ENCODE results near the gene IFT80.

GRCh38 chr3:160403028-160403545, 4.1 kb upstream of the IFT80 start:
- TF ChIP-seq EZH2 (IDR thresholded peaks at IDR 0.05; ENCODE audit: low read length, unreplicated experiment), result no peak
- TF ChIP-seq, protein P1, sequence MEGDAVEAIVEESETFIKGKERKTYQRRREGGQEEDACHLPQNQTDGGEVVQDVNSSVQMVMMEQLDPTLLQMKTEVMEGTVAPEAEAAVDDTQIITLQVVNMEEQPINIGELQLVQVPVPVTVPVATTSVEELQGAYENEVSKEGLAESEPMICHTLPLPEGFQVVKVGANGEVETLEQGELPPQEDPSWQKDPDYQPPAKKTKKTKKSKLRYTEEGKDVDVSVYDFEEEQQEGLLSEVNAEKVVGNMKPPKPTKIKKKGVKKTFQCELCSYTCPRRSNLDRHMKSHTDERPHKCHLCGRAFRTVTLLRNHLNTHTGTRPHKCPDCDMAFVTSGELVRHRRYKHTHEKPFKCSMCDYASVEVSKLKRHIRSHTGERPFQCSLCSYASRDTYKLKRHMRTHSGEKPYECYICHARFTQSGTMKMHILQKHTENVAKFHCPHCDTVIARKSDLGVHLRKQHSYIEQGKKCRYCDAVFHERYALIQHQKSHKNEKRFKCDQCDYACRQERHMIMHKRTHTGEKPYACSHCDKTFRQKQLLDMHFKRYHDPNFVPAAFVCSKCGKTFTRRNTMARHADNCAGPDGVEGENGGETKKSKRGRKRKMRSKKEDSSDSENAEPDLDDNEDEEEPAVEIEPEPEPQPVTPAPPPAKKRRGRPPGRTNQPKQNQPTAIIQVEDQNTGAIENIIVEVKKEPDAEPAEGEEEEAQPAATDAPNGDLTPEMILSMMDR (conservative IDR thresholded peaks at IDR 0.05; ENCODE audit: low read depth, low read length), result no peak
- TF ChIP-seq EZH2phosphoT487 (IDR thresholded peaks at IDR 0.05; ENCODE audit: borderline replicate concordance, low read length), result no peak

Data from PC-3 (cell line).